Activated CD8-positive, alpha-beta memory T cell treated with anti-CD3 and anti-CD28 coated beads, Interleukin-2, amount 50 U/mL, for 48 hours (primary cell): Measurements from ENCODE around the gene MAFF.
"Not testable (repeated sequence)": the region's sequence is repeated elsewhere in the genome, so short reads cannot be mapped to it uniquely, and the experiment has no call there.

Experiments used
- DNase-seq: peaks from one replicate; pipeline ENCODE4 v3.0.0-alpha.2; 2020

The MAFF gene

DNA sequence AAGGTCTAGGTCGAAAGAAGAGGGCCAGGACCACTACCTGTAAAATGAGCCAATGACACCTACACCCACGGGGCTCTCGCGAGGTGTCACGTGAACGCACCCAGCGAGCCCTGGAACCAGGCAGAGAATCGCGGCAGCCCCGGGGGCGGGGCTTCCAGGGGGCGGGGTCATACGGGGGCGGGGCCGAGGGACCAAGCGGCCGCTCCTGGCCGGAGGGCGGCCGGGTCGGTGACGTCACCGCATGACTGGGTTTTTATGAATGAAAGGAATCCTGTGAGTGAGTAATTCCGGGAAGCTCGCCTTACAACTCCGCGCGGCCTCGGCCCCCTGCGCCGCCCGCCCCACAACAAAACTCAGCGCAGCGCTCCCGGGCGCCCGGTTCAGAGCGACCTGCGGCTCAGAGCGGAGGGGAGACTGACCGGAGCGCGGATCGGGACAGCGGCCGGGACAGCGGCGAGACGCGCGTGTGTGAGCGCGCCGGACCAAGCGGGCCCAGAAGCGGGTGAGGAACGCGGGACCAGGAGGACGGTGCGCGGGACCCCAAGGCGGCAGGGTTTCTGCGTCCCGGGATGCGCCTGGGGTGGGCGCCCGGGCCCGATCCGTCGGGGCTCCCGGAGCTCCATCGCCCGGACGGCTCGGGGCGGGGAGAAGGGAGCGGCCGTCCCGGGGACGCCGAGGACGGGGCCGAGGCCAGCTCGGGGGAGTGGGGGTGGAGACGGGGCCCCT is at the start of gene MAFF:
Gene MAFF, plus strand, starts transcription at position 284 of the 726 bp plus-strand sequence. CDS start 11,860 bp downstream, outside the sequence.
- DNase-seq, result peak; percentile 98

DNA sequence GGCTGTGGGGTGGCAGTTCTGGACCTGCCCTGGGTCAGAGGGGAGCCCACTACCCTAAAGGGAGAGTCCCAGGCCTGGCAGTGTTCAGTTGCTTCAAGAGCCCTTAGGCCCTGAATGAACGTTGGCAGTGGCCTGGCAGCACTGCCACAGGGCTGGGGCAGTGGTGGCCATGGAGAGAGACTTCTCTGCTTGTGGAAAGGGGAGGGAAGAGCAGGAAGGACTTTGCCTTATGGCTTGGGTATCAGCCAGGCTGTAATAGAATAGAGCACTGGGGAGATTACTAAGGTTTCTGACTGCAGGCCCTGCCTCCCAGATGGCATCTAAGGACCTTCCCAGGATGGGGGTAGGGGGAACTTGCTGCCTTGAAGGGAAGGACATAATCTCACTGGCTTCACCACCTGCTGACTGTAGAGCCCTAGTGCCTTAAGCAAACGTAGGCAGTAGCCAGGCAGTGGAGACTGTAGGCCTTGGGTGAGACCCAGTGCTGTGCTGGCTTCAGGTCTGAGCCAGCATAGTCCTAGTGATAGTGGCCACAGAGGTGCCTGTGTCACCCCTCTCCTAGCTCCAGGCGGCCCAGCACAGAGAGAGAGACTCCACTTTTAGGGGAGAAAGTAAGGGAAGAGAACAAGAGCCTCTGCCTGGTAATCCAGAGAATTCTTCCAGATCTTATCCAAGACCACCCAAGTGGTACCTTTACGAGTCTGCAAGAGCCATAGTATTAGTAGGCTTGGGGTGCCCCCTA is 47.8 kb upstream of the MAFF start:
- no peak for DNase-seq

DNA sequence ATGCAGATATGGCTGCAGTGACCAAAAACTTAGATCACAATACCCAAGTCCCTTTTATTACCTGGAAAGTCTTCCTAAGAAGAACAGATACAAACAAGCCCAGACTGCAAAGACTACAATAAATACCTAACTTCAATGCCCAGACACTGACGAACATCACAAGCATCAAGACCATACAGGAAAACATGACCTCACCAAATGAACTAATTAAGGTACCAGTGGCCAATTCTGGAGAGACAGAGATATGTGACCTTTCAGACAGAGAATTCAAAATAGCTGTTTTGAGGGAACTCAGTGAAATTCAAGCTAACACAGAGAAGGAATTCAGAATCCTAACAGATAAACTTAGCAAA is 47.3 kb upstream of the MAFF start:
- DNase-seq, result not testable (repeated sequence)

DNA sequence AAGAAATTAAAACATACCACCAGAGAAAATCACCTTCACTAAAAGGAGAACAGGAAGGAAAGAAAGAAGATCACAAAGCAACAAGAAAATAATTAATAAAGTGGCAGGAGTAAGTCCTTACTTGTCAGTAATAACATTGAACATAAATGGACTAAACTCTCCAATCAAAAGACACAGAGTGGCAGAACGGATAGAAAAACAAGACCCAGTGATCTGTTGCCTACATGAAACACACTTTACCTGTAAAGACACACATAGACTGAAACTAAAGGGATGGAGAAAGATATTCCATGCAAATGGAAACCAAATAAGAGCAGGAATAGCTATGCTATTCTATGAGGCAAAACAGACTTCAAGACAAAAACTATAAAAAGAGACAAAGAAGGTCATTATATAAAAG is 46.1 kb upstream of the MAFF start:
- no peak for DNase-seq

DNA sequence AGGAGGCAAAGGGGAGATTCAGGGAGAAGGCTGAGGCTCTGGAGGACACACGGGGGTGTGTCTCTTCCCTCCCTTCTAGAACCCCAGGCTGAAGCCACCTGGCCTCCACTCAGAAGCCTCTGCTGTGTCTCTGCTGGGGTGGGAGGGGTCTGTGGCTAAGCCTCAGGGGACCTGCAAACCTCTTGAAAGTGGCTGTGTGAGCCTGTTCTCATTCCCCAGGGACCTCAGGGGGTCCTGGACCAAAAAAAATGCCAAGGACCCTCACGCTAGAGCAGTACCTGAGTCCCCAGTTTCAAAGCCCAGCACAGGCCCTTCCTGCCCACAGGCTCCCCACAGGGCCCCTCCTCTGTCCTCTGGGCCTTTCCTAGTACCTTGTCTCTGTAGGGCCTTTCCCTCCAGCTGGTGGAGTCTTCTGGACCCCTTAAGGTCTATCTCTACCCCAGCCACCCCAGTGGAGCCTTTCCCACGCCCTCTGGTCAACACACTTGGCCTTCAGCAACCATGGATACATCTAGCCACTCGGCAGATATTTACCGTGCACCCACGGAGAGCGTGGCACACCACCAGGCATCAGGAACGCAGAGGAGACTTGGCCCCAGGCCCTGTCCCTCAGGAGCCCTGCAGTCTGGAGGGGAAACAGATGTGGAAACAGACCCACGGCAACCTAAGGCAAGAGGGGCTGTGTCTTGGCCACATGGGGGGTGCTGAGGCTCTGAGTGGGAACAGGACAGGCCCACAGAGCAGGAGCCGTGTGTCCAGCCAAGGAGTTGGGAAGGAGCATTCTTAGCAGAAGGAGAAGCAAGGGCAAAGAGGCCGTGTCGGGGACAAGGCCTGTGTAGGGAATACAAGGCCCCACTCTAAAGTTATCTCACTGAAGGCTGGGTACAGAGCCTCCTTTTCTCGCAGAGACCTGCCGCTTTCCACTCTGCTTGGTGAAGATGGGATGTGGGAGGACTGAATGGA is 38.6 kb upstream of the MAFF start:
- DNase-seq, result no peak

DNA sequence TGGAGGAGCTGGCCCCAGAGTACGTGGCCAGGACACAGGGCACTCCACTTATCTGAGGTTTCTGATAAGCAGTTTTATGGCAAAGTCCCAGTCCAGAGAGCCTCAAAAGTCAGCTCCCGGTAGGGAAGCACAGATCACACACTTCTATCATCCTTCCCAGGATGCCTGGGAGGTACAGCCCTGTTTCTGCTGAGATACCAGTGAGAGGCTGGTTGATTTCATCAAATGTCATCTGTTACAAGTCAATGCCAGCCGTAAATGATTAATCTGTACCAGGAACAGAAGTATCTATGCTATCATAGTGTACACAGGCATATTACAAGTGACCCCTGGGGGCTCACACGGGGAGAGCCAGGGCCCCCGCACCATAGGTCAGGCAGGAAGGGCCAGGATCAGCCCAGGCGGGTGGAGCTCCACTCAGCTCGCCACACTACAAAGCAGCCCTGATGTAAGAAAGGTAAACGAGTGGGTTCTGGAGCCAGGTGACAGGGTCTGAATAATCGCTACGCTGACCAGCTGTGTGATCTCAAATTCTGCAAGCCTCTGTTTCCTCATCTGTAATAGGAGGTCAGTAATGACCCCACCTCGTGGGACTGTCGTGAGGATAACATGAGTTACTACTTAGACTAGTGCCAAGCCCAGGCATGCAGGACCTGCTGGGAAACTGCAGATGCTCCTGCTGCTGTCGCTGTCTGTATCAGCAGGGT is 37.8 kb upstream of the MAFF start:
- no peak for DNase-seq

DNA sequence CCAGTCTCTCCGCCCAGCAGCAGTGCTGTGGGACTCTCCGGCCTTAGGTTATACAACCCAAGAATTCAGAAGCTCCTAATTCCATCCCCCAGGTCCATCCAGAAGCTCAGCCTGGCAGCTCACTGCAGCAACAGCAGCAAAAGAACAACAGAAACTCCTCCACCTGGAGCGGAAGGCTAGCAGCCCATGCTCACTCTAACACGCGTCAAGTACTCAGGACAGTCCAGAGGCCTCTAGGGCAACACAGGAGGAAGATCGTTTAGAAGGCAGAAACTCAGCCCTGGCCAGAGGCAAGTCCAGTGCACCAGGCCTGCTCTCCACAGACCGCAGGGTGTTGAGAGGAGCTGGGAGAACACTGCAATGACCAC is 37.3 kb upstream of the MAFF start:
- no peak for DNase-seq

DNA sequence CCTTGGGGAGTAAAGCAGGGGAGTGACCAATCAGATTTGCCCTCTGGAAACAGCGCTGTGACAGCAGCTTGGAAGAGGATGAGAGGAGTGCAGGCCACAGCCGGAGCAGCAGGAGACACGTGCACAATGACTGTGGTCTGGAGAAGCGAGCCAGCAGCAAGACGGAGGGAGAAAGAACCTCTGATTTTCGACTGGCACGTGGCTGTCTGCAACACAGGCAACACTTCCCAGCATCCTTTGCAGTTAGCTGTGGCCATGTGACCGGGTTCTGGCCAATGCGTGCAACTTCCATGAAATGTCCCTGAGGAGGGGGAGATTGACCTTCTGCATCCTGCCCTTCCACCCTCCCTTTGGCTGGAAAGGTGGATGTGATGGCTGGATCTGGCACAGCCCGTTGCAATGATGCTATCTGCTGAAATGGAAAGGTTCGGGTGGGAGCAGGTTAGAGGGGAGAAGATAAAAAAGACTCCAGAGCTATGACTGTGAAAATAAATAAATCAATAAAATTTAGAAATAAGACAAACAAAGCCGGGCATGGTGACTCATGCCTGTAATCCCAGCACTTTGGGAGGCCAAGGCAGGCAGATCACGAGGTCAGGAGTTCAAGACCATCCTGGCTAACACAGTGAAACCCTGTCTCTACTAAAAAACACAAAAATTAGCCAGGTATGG is 35.7 kb upstream of the MAFF start:
- no peak for DNase-seq

DNA sequence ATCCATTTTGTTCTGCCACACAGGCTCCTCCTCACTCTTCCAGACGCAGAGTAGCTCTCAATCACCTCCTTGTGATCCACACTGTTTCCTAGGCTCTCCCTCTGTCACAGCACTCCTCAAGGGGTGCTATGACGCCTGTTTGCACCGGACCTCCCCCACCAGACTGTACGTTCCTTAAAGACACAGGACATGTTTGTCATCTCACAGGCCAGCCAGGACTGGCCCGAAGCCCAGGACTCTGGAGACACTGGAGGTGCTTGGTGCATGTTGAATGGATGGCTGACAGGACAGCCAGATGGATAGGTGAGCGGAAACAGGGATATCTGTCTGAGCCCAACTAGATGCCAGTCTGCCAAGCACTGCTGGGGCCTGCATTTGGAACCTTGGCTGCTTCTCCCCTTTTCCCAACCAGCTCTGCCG is 33.8 kb upstream of the MAFF start:
- no peak for DNase-seq

DNA sequence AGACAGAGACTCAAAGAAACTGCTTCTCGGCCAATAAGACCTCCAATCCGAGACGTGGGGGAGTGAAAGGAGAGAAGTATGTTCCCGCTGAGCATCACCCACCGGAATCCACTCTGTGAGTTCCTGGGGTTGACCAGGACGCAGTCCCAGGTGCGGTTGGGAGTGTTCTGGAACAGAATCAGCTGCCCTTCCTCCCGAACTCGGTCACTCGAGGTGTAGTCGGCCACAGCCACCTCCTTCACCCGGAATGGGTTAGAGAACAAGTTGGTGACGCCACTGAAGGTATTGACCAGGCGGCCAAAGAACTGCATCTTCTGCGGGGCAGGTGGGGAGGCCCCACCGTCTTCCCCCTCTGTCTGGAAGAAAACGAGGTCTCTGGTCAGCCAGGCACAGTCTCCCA is 32.7 kb upstream of the MAFF start:
- DNase-seq, result no peak

DNA sequence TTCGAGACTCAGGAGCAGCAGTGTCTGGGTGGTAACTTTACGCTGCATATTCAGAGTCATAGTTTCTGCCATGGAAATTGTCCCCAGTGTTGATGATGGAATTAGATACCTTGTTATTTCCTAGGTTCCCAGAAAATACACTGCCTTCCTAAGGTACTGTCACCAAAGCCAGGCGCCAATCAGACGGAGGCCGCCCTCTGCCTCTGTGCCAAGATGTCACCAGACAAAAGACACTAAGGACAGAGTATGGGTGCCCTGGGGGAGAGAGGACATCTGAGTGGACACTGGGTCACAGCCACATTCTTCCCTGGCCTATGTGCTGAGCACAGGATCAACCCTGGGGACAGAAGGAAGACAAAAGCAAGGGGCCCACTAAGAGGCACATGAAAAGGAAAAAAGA is 31.3 kb upstream of the MAFF start:
- DNase-seq, result no peak

DNA sequence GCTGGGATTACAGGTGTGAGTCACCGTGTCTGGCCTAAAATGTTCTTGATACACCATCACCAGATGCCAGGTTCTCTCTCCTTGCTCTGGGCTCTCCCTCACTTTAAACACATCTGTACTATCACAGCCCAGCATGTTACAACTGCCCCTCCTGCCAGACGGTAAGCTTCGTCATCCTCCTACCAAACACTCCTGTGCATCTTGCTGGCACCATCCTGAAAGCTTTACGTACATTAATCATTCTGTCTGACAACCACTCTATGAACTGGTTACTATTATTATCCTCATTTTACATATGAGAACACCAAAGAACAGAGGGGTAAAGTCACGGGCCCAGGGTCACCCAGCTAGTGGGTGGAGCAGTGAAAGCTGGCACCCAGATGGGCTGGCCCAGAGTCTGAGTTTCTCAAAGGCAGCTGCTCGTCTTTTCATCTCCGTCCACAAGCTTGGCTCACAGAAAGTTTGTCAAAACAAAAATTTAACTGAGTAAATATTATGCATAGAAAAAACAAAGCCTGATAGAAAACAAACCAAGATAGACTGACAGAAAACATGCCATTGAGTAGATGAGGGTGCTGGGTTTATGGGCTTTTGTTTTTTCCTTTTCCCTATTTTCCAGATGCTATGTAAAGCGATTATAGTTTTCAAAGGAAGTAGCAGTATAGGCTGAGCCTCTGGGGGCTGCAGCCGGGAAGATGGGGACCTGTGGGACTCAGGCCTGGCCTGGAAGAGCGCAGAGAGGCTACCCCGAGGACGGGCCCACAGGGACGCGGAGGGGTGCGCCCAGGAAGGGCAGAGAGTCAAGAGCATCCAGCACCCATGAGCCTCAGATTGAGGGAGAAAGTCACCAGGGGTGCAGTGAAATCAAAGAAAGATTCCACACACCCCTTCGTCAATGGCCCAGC is 29.6 kb upstream of the MAFF start:
- DNase-seq, result no peak

DNA sequence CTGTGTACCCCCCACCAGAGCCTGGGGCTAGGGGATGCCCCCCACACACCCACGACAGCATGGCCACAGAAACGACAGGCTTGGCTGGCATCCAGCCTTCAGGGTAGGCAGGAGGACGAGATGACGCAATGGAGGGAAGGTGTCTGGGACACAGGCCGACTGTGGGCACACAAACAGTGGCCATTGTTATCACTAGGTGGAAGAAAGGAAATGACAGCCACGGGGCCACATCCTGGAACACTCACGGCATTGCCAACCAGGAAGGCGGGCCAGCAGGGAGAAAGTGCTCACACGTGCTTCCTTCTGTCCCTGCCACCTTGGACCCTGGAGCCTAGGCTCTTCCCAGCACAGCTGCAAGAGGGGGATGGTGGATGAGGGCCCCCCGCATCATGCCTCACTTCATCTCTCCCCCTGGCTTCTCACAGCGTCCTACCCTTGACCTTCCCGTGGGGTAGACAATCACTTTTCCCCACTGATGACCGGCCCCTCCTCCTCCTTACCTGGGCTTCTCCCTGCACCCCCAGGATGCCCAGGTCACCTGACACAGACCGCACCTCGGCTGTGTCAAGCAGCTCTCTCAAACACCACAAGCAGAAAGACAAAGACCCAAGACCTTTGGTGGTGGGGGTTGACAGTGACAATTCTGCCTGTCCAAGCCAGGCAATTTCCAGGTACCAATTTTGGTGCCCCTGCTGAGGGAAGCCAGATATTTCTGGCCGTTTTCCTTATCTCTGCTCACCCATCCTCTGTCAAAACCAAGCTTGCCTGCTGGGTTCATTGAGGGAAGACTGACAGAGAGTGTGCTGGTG is 28.8 kb upstream of the MAFF start:
- no peak for DNase-seq

DNA sequence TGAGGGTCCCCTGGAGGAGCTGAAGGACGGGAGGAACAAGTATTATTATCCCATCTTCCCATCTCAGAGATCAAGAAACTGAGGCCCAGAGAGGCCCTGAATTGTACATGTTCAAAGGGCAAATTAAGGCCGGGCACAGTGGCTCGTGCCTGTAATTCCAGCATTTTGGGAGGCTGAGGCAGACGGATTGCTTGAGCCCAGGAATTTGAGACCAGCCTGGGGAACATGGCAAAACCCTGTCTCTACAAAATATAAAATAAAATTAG is 28.2 kb upstream of the MAFF start:
- no peak for DNase-seq

DNA sequence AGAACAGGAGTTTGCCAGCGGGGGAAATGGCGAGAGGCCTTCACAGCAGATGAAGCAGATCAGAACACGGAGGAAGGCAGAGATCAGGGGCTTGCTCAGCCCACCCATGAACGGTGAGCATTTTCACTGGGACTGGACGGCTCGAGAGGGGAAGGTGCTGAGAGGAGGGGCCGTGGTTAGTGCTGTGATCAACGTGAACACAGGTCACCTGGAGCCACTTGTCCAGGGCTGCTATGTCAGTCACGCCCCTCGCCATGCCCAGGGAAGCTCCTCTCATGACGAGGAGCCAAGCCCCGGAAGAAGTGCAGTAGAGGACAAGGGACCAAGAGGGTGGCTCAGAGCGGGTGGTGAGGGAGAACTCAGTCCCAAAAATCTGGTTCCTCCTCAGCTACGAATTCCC is 27.2 kb upstream of the MAFF start:
- DNase-seq, result no peak

DNA sequence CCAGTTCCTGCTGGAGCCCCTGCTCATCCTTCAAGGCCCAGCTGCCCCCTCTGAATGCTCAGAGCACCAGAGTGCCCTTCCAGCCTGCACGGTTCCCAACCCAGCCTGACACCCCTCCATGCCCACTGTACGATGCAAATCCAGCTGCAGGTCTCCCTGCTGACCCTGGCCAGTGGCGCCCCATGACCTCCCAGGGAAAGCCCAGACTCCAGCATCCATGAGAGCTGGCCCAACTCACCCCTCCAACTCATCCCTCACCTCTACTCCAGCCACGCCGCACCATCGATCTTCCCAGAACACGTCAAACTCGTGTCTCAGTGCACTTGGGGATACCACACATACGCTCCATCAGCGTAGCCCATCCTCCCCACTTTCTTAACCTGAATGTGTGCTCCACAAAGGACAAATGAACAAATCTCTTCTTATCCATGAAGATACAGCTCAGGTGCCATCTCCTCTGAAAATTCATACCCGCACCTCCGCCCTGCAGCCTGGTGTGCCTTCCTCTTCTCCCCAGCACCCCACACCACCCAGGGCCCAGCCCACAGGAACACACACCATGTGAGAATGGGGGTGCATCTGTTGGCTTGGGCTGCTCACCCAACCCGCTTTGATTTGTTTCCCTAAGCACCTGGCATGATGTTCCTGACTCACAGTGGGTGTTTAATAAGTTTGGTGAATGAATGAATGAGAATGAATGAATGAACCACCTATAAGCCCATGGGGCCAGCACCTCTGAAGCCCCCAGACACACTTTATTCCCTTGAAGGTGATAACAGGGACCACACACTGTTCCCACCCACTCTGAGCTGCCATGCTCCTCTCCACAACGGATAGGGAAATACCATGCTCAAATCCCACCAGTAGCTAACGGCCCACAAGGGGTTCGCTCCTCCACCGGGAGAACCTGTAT is 26.3 kb upstream of the MAFF start:
- DNase-seq, result no peak

DNA sequence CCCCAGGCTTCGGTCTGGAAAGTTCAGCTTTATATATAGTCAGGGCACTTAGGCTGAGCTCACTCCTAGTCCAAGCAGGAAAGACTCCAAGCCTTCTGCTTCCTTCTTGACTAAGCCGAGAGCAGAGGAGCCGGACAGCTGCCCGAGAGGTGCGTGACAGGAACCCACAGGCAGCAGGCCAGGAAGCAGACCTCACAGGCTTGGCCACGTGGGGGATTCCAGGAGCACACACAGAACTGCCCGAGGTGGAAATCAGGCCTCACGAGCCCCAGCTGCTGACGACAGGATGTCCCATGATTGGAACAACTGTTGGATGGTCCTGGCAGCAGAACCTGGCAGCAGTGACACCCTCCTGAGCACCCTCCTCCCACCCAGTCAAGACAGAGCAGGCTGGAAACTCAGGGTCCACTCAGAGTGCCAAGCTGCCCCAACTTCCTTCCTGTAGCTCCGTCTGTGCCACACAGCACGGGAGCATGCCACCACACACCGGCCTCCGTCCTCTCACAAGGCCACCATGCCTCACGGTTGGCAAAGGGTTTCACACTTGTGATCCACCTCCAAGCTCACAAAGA is 25.5 kb upstream of the MAFF start:
- DNase-seq, result no peak

DNA sequence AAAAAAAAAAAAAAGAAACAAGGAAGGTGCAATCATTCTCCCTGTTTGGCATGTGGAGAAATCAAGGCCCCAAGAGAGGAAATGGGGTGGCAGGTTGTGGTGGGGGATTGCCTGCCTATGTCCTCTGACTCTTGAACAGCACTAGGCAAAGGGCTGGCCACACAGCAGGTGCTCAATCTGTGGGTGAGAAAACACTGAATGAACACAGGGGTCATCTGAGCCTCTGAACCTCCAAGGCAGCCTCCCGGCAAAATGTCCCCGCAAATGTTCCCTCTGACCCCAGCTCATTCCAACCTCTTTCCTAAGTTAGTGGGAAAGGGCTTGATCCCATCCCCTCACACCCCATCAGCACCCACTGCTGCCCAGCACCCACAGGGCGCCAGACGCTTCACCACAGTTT is 24.8 kb upstream of the MAFF start:
- DNase-seq, result no peak

DNA sequence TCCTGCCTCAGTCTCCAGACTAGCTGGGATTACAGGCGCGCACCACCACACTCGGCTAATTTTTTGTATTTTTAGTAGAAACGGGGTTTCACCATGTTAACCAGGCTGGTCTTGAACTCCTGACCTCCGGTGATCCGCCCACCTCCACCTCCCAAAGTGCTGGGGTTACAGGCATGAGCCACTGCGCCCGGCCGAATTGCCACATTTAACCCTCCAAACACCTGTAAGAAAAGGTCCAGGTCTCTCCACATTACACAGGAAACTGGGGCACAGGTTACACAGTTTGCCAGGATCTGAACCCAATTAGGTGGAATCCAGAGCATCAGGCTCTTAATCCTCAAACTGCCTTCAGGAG is 24.2 kb upstream of the MAFF start:
- DNase-seq, result not testable (repeated sequence)
